GM21723 (cell line): ENCODE measurements around the gene FERMT2.

Source experiments
- ATAC-seq: cut with Tn5 transposase; IDR thresholded peaks from one replicate; pipeline ENCODE4 v1.9.1; 2021; ENCODE audit warnings: mild to moderate bottlenecking, moderate library complexity; ENCODE audit not compliant: unreplicated experiment

FERMT2 gene

DNA sequence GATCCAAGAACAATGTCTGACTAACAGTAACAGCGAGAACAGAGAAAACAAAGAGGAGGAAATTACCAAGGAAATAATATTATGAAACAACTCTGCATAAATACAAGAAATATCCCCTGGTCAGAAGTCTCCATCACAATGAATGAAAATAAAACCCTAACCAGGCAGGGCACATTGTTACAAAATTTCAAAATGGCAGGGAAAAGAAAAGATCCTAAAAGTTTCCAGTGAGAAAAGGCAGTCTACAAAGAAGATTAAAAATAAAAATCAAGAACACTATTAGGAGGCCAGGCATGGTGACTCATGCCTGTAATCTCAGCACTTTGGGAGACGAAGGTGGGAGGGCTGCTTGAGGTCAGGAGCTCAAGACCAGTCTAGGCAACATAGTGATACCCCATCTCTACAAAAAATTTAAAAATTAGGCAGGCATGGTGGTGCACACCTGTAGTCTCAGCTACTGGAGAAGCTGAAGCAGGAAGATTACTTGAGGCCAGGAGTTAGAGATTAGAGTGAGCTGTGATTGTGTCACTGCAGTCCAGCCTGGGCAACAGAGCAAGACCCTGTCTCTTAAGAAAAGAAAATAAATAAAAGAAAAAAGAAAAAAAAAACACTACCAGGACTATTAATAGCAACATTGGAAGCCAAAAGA, 47.8 kb downstream of the FERMT2 start:
- no peak for ATAC-seq

DNA sequence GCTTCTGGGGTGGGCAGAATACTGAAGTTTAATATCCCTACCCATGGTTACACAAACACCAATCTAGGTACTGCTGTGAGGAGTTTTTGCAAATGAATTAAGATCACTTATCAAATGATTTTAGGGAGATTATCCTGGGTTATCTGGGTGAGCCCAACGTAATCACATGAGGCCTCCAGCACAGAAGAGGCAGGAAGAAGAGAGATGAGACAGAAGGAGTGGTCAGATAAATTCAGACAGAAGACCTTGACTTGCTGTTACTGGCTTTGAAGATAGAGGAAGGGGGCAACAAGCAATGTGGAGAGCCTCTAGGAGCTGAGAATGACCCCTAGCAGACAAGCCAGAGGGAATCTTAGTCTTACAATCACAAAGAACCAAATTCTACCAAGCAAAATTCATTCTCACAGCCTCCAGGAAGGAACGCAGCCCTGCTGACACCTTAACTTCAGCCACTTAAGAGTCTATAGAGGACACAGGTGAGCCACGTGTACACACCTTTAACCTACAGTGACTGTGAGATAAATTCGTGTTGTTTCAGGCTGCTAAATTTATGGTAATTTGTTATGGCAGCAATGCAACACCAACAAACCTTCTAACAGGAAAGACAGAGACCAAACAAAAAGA, 49.4 kb downstream of the FERMT2 start:
- ATAC-seq = no peak

DNA sequence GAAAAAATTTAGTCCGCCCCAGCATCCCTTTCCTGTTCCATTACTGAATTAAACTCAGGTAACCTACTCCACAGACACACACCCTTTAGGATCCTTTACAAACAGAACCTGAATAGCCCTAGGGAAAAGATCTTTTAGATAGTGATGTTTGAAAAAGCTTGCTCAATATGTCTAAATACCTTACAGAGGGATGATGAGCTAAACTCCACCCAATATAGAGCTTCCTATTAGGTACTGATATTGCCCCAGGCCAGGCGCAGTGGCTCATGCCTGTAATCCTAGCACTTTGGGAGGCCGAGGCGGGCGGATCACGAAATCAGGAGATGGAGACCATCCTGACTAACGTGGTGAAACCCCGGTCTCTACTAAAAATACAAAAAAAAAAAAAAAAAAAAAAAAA, 50.1 kb downstream of the FERMT2 start:
- ATAC-seq = no peak

DNA sequence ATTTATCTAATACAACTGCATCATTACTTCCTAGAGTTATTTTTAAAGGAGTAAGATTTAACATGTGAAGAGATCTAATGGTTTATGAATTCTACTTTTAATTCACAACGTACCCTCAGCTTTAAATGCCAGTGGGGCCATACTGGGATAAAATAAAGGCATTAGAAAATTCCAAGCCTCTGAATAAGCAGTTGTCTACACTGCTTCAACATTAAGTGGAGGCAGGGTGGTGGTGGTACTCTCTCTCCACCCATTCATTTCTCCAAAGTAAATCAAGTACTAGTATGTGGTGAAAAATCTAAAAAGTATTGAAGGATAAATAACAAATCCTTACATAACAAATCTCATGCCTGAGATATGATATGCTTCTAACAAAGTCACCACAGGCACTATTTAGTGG, 52.4 kb downstream of the FERMT2 start:
- ATAC-seq = no peak

DNA sequence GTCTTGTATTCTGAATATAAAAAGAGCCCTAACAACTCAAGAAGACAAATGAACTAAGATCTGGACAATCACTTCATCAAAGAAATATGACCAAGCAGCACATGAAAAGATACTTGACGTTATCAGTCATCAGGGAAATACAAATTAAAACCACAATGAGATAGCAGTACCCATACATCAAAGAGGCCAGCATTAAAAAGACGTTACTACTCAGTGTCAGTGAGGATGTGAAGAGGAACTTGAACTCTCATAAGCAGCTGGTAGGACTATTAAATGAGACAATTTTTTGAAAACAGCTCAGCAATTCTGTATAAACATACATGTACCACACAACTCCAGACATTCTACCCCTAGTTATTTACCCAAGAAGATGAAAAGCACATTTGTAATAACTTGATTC, 55.9 kb downstream of the FERMT2 start:
- ATAC-seq = no peak

DNA sequence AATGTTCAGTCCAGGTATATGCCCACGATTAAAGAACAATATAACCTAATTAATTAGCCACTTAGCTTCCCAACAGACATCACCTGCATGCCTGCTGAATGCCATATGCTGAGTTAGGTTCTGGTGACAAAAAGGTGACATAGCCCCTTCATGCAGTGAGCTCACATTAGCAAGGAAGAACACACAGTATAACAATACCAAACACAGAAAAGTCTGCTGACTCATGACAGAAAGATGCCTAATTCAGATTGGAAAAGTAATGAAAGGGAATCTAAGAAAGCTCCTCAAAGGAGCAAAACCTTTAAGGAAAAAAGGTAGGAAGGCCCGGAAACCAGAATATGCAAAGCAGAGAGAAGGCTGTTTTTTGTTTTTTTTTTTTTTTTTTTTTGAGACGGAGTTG, 59.0 kb downstream of the FERMT2 start:
- no peak for ATAC-seq

DNA sequence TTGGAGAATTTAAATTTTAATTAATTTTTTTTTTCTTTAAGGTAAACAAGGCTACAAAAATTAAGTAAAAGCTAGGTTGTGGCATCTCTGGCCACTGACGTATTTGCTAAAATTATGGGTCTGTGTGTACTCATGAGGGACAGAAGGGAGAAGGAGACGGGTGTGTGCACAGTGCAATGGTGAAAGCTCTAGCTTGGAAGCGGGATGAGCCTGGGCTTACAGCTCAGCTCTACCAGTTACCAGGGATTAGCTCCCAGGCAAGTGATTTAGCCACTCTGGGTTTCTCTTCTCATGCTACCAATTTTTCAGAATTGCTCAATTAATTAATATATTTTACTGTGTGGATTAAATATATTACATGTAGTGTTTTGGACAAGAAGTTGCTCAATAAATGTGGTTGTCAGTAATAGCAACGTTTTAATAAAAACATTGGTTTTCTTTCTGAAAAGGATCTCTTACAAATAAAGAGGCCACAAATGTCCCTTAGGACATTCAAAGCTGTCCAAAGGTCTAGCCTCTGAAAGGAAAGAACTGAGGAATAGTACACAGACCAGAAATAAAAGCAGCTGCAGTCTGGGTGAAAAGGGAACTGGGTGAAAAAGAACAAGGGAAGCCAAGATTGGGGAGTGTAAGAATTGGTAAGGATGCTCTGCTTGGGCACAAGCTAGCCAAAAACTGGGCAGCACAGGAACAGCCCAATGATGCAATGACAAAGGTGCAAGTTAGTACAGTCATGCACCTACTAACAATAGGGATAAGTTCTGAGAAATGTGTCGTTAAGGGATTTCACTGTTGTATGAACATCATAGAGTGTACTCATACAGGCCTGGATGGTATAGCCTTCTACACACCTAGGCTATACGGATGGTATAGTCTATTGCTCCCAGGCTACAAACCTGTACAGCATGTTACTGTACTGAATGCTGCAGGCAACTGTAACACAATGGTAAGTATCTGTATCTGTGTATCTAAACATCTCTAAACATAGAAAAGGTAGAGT, 61.7 kb downstream of the FERMT2 start:
- ATAC-seq = no peak

DNA sequence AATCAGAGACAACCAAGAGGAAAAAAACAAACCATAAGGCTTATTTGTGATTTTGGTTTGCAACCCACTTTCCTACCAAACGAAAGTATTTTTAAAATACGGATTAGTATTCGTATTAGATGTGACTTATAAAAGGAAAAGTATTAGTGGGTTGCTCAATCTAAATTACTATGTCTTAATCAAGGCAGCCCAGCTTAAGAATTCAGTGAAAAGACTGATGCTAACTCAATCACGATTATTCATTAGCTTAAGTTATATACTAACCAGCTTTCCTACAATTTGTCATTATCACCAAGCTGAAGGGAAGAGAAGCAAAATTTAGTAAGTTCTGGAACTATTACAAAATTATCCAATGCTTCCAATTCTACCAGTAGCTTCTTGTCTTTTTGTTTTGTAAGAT, 62.7 kb downstream of the FERMT2 start:
- no peak for ATAC-seq

DNA sequence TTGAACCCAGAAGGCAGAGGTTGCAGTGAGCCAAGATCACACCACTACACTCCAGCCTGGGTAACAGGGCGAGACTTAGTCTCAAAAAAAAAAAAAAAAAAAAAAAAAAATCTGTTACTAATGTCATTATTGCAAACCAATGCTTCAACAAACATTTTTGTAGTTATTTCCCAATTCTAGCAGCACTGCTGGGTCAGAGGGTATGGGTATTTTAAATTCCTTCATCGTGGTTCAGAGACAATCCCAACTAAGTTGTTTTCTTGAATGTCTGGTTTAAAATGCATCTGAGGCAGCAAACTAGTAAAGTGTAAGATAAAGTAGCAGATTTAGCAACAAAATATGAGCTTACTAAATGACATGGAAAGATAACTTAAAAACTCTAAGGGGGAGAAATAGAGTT, 65.6 kb downstream of the FERMT2 start:
- no peak for ATAC-seq

DNA sequence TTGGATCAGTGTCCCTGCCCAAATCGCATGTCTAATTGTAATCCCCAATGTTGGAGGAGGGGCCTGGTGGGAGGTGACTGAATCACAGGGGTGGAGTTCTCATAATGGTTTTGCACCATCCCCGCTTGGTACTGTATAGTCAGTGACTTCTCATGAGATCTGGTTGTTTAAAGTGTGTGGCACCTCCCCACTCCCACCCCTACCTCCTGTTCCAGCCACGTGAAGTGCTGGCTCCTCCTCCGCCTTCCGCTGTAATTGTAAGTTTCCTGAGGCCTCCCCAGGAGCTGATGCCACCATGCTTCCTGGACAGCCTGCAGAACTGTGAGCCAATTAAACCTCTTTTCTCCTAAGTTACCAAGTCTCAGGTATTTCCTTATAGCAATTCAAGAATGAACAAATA, 67.2 kb downstream of the FERMT2 start:
- ATAC-seq = no peak

DNA sequence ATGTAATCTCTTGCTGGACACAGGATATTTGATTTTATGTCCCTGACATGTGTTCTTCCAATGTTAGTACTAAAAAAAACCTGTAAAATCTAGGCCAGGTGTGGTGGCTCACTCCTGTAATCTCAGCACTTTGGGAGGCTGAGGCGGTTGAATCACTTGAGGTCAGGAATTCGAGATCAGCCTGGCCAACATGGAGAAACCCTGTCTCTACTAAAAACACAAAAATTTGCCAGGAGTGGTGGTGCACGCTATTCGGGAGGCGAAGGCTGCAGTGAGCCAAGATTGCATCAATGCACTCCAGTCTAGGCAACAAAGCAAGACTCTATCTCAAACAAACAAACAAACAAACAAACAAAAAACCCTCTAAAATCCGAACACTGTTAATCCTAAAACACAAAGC, 68.0 kb downstream of the FERMT2 start:
- no peak for ATAC-seq

DNA sequence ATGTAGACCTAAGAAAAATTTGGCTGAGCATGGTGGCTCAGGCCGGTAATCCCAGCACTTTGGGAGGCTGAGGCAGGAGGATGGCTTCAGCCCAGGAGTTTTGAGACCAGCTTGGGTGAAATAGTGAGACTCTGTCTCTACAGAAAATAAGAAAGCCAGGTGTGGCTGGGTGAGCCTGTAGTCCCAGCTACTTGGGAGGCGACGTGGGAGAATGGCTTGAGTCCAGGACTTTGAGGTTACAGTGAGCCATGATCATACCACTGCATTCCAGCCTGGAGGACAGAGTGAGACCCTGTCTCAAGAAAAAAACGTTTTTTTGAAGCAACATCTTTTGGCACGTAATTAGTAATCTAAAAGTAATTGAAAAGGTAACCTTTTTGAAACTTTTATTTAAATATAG, 70.9 kb downstream of the FERMT2 start:
- no peak for ATAC-seq

DNA sequence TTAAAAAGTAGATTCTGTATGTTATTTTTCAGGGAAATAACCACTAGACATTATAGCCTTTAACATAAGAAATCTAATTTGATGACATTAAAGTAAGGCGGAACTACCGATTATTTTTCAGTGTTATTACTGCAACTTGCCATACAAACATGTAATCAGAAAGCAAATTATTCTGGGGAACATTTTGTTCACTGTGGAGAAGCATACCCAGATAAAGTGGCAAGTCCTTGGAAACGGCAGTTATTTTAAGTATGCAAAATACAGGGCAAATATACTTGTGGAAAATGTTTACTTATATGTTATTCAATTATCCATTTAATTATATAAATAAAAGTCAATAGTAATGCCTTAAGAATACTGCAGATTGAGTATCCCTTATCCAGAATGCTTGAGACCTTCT, 71.9 kb downstream of the FERMT2 start:
- ATAC-seq = no peak

DNA sequence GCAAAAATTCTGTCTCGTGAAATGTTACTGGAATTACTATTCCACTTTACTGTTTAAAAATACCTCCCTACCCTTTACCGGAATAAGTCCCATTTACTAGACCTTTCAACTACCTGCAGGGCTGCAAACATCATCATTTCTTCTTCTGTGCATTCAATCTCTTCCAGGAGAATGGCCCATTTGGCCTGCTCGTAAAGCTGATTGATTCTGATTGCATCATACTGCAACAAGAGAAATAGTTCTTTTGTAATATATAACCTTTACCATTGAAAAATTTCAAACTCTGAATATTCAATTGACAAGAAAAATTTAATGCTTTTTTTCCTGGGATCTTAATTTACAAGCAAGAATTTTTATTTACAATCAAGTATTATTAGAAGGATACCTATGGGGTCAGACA, 72.4 kb downstream of the FERMT2 start:
- no peak for ATAC-seq

DNA sequence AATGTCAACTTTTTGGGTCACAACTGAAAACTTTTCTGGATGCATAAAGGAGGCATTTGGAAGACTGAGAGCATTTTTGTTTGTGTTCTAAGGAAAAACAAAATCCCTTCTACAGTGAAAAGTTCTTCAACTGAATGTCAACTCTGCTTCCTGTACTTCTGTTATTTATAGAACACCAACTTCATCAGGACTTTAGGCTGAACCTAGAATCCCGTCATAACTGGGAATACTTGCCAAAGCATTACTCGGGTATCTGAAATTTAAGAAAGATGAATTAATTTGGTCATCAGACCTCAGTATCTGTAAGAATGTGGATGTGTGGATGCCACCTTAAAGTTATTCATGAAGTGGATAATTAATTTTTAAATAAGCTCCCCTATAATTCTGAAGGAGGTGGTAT, 73.2 kb downstream of the FERMT2 start:
- no peak for ATAC-seq

DNA sequence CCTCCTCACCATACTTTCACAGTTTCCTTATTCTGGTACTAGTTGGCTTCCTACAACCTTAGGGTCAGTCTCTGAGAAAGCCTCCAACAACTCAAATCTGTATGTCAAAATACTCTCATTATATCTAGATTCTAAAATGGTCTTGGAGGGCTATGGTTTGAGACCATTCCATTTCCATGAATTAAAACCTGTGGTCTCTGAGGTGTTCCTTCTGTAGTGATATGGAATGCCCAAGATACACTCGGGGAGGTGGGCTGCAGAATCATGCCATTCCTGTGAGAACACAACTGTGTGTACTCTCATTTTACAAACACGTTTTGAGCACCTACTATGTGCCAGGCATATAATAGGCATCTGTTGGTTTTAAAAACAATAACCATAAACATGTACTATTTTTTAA, 74.0 kb downstream of the FERMT2 start:
- ATAC-seq = no peak

DNA sequence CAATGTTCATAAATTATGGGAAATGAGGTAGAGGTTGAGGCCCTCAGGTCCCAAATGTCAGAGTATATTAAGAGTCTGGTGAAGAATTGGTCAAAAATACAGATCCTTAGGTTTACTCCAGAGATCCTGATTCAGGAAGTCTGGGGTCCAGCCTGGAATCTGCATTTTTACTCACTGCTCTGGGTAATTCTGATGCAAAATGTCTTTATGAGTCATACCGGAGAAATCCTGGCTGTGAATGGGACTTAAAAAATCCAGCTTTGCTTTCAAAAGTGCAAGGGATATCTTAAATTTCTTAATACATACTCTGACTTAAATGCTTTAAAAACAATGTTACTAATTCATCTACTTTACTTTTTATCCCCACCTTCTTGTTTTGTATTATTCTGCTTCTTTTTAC, 74.5 kb downstream of the FERMT2 start:
- no peak for ATAC-seq

DNA sequence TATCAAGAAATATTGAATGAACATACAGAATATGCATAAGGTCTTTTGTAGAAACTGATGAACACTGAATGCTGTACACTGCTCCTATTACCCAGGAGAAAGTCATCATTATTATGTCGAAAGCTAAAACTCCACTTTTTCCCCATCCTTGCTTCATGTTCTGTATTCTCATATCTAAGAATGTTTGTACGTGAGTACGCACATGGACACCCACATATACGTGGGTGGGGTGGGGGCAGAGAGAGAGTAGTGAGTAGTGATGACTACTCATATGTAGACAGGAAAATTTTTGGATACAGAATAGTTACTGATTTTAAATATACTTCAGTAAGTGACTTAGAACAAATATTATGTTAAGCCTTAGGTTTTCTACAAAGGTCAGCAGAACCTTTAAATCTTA, 75.1 kb downstream of the FERMT2 start:
- ATAC-seq = no peak

DNA sequence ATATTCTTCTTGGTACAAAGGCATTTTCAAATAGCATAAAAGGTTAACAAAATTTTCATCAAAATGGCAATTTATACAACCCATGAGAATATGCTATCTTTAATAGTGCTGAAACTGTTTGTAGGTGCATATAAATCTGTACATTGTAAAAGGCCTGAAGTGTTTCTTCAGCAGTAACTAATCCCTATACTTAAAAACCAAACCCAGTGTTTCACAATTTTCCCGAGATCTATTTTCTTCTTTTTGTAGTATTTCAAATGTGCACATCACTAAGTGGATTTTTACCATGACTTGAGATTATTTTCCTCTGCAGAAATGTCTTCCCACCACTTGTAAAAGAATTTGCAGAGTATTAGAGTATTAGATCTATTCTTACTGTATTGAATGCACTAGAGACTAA, 76.5 kb downstream of the FERMT2 start:
- no peak for ATAC-seq

DNA sequence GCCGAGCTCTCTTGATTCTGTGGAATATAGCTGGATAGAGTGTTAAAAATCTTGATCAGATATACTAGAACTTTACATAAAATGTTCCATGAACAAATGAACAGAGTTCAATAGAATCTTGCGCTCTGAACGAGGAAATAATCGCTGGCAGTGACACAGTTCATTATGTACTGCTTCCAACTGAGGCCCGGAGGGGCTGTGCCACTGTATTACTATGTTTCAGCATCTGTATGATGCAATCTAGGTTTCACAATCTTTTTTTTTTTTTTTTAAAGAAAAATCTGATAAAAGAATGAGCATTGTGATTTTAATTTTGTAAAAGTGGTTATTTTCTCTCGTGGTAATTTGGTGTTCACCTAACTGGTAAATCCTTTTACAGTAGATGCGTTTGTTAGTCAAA, 77.2 kb downstream of the FERMT2 start:
- ATAC-seq = no peak

DNA sequence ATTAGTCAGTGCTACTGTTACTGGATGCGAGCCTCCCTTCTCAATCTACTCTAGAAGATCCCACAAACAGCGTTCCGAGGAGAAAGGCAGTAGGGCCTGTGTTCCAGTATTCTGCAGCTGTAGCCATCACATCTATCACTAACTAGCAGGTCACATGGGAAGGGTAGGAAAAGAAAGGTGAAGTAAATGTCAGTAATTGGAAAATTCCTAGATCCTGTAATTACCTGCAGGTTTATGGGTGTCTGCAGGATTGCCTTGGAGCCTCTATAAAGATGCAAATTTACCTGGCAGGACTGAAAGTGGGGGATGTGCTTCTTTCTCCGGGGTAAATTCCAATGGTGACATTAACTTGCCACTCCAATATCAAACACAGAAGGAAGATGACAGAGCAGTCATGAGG, 77.8 kb downstream of the FERMT2 start:
- ATAC-seq = no peak

DNA sequence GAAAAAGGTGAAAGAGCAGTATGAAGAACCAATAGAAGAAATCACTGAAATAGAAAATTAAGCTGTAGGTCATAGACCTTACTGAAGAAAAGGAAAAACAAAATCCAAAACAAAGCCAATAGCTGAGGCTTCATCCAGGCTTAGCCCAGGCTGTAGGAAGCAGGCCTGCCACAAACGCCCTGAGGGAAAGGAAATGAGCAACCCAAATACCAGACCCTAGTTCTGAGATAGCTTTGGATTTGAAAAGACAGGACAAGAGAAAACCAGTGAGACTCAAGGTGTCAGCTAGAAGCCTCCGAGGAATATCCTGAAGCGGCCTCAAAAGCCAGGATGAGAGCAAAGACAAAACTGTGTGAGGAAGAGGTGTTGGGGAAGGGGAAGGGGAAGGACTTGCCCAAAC, 79.2 kb downstream of the FERMT2 start:
- no peak for ATAC-seq
